ENCODE data around the gene KDM1B.

KDM1B gene, protein sequence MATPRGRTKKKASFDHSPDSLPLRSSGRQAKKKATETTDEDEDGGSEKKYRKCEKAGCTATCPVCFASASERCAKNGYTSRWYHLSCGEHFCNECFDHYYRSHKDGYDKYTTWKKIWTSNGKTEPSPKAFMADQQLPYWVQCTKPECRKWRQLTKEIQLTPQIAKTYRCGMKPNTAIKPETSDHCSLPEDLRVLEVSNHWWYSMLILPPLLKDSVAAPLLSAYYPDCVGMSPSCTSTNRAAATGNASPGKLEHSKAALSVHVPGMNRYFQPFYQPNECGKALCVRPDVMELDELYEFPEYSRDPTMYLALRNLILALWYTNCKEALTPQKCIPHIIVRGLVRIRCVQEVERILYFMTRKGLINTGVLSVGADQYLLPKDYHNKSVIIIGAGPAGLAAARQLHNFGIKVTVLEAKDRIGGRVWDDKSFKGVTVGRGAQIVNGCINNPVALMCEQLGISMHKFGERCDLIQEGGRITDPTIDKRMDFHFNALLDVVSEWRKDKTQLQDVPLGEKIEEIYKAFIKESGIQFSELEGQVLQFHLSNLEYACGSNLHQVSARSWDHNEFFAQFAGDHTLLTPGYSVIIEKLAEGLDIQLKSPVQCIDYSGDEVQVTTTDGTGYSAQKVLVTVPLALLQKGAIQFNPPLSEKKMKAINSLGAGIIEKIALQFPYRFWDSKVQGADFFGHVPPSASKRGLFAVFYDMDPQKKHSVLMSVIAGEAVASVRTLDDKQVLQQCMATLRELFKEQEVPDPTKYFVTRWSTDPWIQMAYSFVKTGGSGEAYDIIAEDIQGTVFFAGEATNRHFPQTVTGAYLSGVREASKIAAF

DNA sequence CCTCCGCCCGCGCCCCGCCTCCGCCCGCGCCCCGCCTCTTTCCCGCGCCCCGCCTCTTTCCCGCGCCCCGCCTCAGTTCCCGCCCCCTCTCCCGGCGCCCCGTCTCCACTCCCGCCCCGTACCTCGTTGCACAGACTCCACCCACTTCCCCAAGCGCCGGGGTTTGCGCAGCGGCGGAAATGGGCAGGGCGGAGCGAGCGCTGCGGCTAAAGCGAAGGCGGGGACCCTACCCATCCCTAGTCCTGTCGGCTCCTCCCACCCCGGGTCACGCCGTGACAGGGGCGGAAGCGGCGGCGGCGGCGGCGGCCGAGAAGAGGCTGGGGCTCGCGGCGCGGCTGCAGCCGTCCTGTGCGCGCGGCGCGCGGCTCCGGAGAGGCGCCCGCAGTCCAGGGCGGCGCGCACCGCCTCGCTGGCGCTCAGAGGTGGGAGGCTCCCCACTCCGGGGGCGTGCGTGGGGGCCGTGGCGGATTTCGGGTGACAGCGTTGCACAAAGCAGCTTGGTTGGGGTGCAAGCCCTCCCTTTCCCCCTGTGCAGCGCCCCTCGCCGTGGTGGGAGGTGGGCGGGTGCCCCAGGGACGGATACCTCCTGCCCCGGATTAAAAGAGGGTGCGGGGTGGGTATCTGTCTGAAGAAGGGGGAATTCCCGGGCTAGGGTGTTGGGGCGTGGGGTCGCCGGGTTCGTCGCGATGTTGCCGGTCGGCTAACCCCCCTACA lies at the start of gene KDM1B:
TSS of gene KDM1B (plus strand) at position 273 of the 714 bp plus-strand sequence. CDS start 4,474 bp downstream, outside the sequence.
- DNase-seq (ENCODE audit: low read depth in 2 of 2) = peak; percentile 98

DNA sequence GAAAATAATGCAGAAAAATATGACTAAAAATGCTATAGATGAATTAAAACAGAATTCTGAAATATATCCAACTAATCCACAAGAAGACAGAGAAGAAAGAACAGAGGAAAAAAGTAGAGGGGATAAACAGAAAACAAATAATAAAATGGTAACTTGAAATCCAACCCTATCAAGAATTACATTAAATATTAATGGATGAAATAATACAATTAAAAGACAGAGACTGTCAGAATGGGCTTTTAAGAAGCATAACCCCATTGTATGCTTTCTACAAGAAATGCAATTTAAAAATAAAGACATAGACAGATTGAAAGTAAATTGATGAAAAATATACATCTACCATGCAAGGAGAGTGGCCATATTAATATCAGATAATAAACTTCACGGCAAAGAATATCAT lies 48.2 kb upstream of the KDM1B start:
- no peak for DNase-seq (ENCODE audit: low read depth in 2 of 2)

DNA sequence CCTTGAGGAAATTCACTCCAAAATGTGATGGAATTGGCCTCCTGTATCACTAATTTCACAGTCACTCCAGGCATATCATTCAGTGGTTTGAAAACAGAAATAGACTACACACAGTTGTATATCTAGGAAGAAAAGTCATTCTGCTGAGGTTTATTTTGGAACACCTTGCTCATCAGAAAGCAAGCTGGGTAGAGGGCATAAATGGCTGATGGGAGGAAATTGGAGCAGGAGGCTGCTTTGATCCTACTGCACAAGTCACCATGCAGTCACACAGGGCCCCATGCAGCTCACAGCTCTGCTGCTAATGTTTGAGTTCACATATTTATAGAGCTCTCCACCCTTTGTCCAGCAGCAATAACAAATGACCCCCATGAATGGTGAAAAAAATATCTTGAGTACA lies 45.1 kb upstream of the KDM1B start:
- no peak for DNase-seq (ENCODE audit: low read depth in 2 of 2)

DNA sequence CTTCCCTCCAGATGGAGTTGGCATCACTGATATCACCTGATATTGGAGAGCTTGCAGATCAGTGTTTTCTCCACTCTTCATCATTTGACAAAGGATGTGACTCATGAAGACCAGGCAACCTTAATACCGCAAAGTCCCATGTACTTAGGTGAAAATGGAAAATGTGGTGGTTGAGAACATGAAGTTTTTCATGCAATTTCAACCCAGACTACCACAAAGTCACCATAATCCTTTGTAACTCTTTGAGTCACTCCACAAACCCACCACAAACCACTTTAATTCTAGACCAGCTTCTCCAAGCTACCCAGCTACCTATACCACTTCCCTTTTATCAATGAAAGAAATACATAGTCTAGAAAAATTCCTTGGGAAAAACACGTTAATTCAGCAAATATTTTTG lies 39.9 kb upstream of the KDM1B start:
- DNase-seq (ENCODE audit: low read depth in 2 of 2) = peak in 1 of 2 donors; percentile 10

DNA sequence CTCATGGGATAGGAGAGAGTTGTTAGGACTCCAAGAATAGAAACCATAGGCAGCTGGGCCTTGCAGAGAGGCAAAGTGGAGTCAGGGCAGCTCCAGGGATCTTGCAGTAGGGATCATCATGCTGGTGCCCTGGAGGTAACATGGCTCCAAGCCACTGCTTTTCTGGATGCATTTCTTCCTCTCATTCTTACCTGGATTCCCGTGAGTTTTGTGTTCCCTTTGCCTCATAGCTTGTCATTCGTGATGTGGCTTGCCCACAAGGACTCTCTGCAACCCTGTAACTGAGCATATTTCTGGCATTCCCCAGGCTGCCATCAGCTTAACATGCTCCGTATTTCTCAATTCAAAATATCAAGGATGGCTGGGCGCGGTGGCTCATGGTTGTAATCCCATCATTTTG lies 38.1 kb upstream of the KDM1B start:
- no peak for DNase-seq (ENCODE audit: low read depth in 2 of 2)

DNA sequence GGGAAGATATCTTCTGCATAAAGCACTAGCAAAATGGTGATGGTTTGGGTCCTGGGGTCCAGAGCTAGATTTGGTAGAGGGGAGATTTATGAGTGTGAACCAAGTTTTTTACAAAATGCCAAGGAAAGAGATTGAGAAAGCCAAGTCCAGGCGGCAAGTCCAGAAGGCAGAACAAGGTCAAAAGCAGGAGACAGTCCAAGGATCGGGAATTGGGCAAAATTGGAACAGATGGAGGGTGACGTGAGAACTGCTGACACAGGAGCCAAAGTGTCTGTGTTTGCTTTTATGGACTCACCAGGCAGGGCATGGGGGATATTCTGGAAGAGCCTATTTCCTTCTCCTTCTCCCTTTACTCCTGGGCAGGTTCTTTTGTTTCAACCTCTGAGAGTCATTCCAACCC lies 36.9 kb upstream of the KDM1B start:
- no peak for DNase-seq (ENCODE audit: low read depth in 2 of 2)

DNA sequence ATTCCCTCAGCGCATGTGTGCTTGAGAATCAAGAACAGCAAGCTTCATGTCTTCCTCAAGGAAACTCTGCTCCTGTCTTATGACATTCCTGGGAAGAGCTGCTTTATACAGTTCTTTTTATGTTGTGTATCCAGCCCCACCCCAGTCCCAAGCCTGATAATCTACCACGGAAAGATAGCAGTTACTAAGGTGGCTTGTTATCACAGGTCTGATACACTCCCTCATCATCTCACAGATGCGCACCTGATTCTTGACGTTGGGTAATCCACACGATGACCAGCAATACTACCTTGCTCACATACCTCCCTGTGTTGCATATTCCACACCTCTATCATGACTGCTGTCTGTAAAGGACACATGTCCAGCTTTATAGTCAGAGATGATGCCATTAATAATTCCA lies 36.0 kb upstream of the KDM1B start:
- no peak for DNase-seq (ENCODE audit: low read depth in 2 of 2)

DNA sequence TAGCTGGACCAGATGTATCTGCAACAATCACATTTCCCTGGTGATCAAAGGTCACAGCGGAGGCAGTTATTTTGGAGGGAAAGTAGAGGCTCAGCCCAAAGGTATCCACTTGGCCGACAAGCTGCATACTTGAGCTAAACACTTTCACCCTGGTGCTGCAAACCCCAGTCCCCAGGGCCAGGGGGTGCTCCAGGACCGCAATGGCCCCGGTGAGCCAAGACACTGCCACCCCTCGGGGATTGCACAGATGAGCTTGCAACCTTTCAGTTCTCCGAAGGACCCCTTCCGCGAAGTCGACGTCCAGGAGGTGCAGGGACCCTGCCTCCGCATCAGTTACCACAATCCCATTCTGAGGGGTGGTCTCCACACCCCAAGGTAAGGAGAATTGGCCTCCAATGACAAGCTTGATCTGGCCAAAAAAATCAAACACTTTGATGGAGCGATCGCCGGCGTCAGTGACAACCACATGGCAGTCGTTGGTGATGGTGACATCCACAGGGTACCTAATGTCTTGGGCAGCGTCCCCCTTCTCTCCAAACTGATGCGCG lies 33.6 kb upstream of the KDM1B start:
- DNase-seq (ENCODE audit: low read depth in 2 of 2) = no peak

DNA sequence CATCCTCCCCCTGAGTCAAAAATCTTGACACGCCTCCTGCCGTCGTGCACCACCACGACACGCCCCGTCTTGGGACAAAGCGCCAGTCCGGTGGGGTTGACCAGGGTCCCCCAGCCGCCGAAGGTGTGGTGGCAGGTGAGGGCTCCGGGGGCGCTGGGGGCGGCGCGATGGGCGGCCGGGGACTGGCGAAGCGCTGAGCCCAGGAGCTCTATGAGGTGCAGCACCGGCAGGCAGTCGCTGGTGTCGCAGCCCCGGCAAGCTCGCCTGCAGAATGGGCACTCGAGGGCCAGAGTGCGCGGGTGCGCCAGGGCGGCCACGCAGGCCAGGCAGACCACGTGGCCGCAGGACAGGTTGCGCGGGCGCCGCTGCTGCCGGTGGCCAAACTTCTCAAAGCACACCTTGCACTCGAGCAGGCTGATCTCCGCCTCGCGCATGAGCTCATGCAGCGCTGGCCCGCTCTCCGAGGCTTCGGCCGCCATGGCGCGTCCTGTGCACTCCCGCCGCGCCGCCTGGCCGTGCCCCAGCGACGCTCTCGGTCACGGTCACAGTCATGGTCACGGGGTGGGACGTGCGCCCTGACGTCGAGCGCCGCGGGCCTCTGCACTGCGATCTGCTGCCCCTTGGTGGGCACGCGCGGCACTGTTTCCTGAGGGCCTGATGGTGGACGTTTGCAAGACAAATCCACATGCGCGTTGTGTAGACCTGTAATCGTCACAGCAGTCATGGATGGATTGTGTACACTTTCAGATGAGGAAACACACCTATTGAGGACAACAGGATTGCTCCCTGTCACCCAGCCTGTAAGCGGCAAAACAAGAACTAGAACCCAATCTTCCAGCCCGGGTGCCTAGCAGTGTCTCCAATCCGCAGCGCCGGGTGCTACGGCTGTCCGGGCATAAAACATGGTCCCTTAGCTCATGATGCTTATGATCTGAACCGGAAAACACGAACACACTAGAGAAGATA lies 32.8 kb upstream of the KDM1B start, which contains the start of gene NHLRC1:
TSS of gene NHLRC1 (minus strand) at position 550 of the 966 bp plus-strand sequence. CDS start at position 479, 71 bp downstream.
- DNase-seq (ENCODE audit: low read depth in 2 of 2) = peak; percentile 57 to 71

DNA sequence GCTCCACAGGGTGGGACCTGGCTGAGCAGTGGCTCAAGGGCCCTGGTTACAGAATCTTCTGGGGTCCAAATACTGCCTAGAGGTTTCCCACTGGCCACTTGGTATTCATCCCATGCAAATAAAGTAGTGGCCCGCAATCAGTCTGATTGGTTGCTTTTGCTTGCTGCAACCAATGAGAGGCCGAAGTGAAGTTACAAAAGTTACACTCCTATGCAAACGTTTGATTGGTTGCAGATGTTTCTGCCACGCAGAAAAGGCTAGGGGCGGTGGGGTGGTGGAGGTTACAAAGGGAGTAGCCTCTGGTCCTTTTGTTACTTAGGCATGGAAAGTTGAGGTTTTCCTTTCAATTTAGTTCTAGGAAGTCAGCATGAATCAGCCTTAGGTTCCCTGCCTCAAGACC lies 29.1 kb upstream of the KDM1B start:
- no peak for DNase-seq (ENCODE audit: low read depth in 2 of 2)

DNA sequence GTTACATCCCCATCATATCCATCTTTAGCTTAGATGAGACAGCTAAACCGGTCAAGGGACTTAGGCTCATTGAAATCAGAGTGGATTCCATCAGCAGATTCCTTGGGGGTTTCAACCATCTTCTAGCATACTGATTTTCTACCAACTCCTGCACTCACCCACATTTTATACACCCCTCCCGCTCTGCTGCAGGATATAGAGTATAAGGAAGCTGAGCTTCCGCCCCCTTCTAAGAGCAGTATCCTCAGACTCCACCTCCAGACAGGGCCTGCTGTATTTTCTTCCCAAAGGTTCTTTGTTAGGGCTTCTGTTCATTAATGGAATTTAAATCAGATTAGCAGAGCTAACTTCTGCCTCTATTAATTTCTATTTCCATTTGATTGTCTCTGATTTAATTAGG lies 22.9 kb upstream of the KDM1B start:
- DNase-seq (ENCODE audit: low read depth in 2 of 2) = no peak

DNA sequence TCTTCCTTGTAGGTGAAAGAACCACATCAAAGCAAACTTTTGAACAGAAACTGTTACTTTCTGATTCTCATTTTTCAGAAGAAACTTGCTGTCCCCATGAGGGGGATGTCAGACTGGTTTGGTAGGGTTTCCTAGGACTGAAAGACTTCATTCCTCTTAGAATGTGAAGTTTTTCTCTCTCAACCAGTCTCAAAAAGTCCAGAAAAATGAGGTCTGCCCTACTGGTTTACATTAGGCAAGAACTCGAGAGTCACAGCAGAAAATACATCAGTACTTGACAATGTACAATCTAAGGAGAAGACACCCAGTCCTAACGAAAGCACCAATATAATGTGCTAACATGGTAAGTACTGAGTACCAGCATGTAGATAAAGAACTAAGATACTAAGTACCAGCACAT lies 20.1 kb upstream of the KDM1B start:
- DNase-seq (ENCODE audit: low read depth in 2 of 2) = no peak

DNA sequence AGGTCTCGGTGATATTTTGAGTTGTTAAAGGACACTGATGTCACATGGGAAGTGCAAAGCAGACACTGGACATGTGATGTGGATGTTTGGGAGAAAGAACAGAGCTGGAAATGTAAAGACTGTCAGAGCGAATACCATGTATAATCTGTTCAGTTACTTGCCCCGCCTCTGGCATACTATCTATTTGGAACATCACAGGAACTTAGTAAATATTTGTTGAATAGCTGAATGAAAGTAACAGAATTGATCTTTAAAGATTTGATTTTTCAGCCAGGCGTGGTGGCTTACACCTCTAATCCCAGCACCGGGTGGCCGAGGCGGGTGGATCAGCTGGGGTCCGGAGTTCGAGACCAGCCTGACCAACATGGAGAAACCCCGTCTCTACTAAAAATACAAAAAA lies 19.0 kb upstream of the KDM1B start:
- DNase-seq (ENCODE audit: low read depth in 2 of 2) = no peak

DNA sequence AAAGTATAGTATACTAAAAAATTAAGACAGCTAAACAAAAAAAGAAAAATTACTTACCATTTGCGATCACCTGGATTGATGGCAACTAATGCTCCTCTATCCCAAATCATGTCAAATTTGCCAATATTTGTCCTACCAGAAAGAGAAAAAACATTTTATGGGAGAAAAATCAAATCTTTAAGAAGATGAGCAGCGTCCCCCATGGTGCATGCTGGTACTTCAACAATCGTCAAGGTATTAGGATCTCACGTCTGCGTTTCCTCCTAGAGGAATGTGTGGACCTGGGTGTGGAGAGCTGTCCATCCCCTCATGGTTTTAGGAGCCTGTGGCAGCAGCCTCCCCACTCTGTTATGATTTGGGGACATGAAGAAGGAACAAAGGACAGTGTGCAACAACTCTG lies 16.3 kb upstream of the KDM1B start:
- no peak for DNase-seq (ENCODE audit: low read depth in 2 of 2)

DNA sequence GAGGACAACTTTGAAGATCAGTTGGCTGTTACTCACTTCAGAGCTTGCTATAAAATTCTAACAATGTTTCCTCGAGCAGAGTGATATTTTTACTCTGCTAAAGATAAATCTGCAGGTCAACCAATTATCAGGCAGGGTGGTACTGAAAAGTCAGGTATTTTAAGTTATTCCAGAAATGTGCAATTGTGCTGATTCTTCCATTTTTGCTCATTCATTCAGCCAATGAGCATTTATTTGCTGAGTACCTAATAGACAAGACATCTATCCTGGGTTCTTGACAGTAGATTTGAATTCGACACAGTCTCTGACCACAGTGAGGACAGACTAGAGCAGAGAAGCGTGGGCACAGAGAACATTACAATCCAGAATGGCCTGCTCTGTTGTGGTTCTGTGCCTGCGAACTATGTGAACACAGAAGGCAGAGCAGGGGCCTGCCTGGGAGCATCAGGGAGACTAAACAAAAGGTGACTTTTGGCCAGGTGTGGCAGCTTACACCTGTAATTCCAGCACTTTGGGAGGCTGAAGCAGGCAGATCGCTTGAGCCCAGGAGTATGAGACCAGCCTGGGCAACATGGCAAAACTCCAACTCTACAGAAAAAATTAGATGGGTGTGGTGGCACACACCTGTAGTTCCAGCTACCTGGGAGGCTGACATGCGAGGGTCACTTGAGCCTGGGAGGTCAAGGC lies 15.1 kb upstream of the KDM1B start:
- no peak for DNase-seq (ENCODE audit: low read depth in 2 of 2)

DNA sequence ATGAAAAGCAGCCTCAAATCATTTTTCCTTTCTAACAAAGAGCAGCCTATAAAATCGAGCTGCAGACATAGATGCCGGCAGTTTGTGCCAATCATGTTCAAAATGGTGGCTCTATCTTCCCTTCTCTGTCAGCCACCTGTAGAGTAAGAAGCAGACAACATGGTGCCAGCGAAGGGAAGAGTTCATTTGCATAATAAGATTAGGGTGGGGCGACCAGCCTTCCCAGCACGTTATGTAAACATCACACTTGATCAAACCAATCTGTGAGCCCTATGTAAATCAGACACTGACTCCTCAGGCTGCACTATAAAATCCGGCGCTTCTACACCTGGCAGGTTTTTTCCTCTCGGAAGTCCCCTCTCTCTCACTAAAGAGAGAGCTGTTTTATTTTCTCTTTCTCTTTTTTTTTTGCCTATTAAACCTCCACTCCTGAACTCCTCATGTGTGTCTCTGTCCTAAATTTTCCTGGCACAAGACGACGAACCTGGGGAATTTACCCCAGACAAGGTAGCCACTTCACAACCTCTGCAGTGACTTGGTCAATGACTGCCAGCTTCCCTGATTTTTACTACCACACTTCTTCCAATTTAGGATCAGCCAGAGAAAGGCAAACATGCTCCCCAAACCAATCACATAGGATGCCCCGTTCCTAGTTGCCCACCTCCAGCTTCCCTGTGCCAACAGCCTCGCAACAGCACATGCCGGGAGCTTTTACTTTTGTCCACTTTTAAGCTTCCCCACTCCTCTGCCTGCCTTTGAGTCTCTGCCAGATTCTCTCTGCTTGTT lies 13.2 kb upstream of the KDM1B start:
- DNase-seq (ENCODE audit: low read depth in 2 of 2) = no peak

DNA sequence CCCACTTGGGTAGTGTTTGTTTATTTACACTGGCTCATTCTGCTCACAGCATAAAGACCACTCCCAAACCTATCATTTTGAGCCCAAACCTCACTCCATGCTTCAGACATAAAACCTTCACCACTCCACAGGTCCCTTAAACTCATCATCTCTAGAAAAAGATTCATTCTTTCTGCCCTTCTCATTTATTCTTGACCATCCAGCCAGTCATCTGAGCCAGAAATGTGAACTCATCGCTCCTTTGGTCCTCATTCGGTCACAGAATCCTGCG lies 12.7 kb upstream of the KDM1B start:
- no peak for DNase-seq (ENCODE audit: low read depth in 2 of 2)

DNA sequence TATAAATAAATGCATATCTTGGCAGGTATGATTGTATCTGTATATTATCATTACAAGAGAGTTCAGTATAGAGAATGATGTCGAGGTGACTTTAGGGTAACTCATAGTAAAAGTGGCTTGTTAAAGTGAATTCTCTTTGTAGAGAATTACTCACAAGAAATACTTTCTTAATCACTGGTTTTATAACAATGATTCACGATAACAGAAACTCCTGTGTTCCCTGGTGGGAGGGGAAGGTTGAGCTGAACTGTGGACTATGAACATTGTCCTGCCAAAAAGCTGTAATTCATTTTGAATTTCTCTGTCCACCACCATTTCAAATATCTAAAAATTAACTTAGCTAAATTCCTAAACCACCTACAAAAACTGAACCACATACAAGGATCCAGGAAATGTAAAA lies 8.1 kb upstream of the KDM1B start:
- DNase-seq (ENCODE audit: low read depth in 2 of 2) = no peak

DNA sequence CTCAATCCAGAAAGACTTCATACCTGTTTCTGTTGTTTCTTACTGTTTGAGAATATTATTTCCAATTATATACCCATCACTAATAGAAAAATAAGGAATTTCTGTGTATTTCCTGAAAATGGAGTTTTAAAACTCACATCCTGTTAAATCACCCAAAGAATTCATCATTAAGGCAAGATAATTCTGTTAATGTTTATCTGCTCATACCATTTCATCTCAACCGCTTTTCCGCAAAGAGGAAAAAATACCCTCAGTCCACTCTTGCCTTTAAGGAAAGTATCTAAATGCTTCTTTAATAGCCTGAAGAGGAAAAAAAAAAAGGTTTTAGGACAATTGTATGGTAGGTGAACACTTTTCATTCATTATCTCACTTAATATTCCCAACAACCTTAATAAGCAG lies 7.6 kb upstream of the KDM1B start:
- DNase-seq (ENCODE audit: low read depth in 2 of 2) = no peak

All from stimulated activated CD8-positive, alpha-beta memory T cell treated with anti-CD3 and anti-CD28 coated beads, Interleukin-15, amount 100 ng/mL, for 48 hours (primary cell).